DOHH2 (cell line): ENCODE measurements around the gene ADAM10.

ENCODE experiments used
- H3F3A ChIP-seq: fragments of 200-600 bp; sonication (generic), shearing (Covaris generic); 2 replicates; pipeline ENCODE4 v1.6.0; 2016; ENCODE audit warnings: antibody characterized with exemption, mild to moderate bottlenecking; ENCODE audit not compliant: control insufficient read depth, insufficient read depth
- H3K27ac ChIP-seq: fragments of 200-600 bp; sonication (generic); 2 replicates; pipeline ENCODE4 v1.5.1; 2014; ENCODE audit warnings: low read depth, mild to moderate bottlenecking, low read length, moderate library complexity
- H3K27me3 ChIP-seq: fragments of 200-600 bp; sonication (generic); 2 replicates; pipeline ENCODE4 v1.6.1; 2014; ENCODE audit warnings: mild to moderate bottlenecking, low read length, mixed read lengths; ENCODE audit not compliant: control insufficient read depth
- H3K36me3 ChIP-seq: fragments of 200-600 bp; sonication (generic); 2 replicates; pipeline ENCODE4 v1.6.1; 2014; ENCODE audit warnings: mild to moderate bottlenecking, low read length, moderate library complexity, mixed read lengths; ENCODE audit not compliant: control insufficient read depth
- H3K4me1 ChIP-seq: fragments of 200-600 bp; sonication (generic); 2 replicates; pipeline ENCODE4 v1.6.1; 2014; ENCODE audit warnings: mild to moderate bottlenecking, low read length, mixed read lengths; ENCODE audit not compliant: control insufficient read depth
- H3K4me2 ChIP-seq: fragments of 200-600 bp; sonication (generic); 2 replicates; pipeline ENCODE4 v1.6.0; 2014; ENCODE audit warnings: mild to moderate bottlenecking, low read length, moderate library complexity
- H3K4me3 ChIP-seq: fragments of 200-600 bp; sonication (generic); 2 replicates; pipeline ENCODE4 v1.5.1; 2014; ENCODE audit warnings: mild to moderate bottlenecking, low read length, mixed read lengths
- H3K79me2 ChIP-seq: fragments of 200-600 bp; sonication (generic); 2 replicates; pipeline ENCODE4 v1.6.1; 2014; ENCODE audit warnings: mild to moderate bottlenecking, low read length, mixed read lengths; ENCODE audit not compliant: control insufficient read depth
- H3K9me2 ChIP-seq: fragments of 200-600 bp; sonication (generic); replicated peaks from 2 replicates; pipeline ENCODE4 v1.6.1; 2014; ENCODE audit warnings: mild to moderate bottlenecking, low read length, mixed read lengths; ENCODE audit not compliant: control insufficient read depth
- H3K9me3 ChIP-seq: fragments of 200-600 bp; sonication (generic); 2 replicates; pipeline ENCODE4 v1.6.1; 2014; ENCODE audit warnings: antibody characterized with exemption, low read length, mixed read lengths; ENCODE audit not compliant: control insufficient read depth, insufficient read depth
- H4K20me1 ChIP-seq: fragments of 200-600 bp; sonication (generic); 2 replicates; pipeline ENCODE4 v1.6.0; 2014; ENCODE audit warnings: low read depth, mild to moderate bottlenecking, antibody characterized with exemption, low read length, moderate library complexity; ENCODE audit not compliant: control insufficient read depth, insufficient read depth
- CTCF ChIP-seq: fragments of 200-600 bp; sonication (generic); IDR thresholded peaks from one replicate; pipeline ENCODE4 v1.5.1; 2014; ENCODE audit warnings: antibody characterized with exemption, mild to moderate bottlenecking, low read depth, low read length; ENCODE audit not compliant: poor library complexity, severe bottlenecking
- EZH2phosphoT487 ChIP-seq: fragments of 200-600 bp; sonication (generic); IDR thresholded peaks from 2 replicates; pipeline ENCODE4 v1.6.1; 2017; ENCODE audit warnings: borderline replicate concordance, mild to moderate bottlenecking, antibody characterized with exemption, low read length, moderate library complexity, mixed read lengths

ADAM10 gene

GRCh38 chr15:58616171-58616570, 133.3 kb downstream of the ADAM10 start:
- Histone ChIP-seq H3F3A (no peaks in the 10 kb centered on the region), H3K9me3 (peaks cover 6% of the 10 kb centered on the region), H3K36me3 (peaks cover 21% of the 10 kb centered on the region), H3K4me1 (no peaks in the 10 kb centered on the region), H3K9me2 (no peaks in the 10 kb centered on the region), H3K79me2 (no peaks in the 10 kb centered on the region), H3K27ac (no peak overlapping the region), H3K4me3 (no peak overlapping the region), H3K27me3 (no peaks in the 10 kb centered on the region), H4K20me1 (no peaks in the 10 kb centered on the region), H3K4me2 (no peak overlapping the region)
- TF ChIP-seq EZH2phosphoT487 = no peak
- no peak for TF ChIP-seq CTCF

GRCh38 chr15:58611731-58612676, 137.5 kb downstream of the ADAM10 start:
- Histone ChIP-seq H3K9me2 (no peaks in the 10 kb centered on the region), H3F3A (no peaks in the 10 kb centered on the region), H3K4me1 (no peaks in the 10 kb centered on the region), H4K20me1 (no peaks in the 10 kb centered on the region), H3K27me3 (no peaks in the 10 kb centered on the region), H3K9me3 (peaks cover 6% of the 10 kb centered on the region), H3K4me3 (no peak overlapping the region), H3K4me2 (no peak overlapping the region), H3K36me3 (peaks cover 26% of the 10 kb centered on the region), H3K27ac (no peak overlapping the region), H3K79me2 (no peaks in the 10 kb centered on the region)
- TF ChIP-seq EZH2phosphoT487 (no peak), CTCF (no peak)

GRCh38 chr15:58608711-58609110, 140.8 kb downstream of the ADAM10 start:
- H4K20me1 ChIP-seq = no peaks in the 10 kb centered on the region
- H3K4me2 ChIP-seq = no peak overlapping the region
- H3K4me3 ChIP-seq = no peak overlapping the region
- no peaks in the 10 kb centered on the region for H3F3A ChIP-seq
- no peaks in the 10 kb centered on the region for H3K4me1 ChIP-seq
- no peaks in the 10 kb centered on the region for H3K79me2 ChIP-seq
- H3K27ac ChIP-seq = no peak overlapping the region
- H3K27me3 ChIP-seq = no peaks in the 10 kb centered on the region
- no peaks in the 10 kb centered on the region for H3K9me2 ChIP-seq
- peaks cover 13% of the 10 kb centered on the region for H3K36me3 ChIP-seq
- TF ChIP-seq EZH2phosphoT487 (no peak), CTCF (no peak)
- H3K9me3 ChIP-seq = no peaks in the 10 kb centered on the region
